CD14-positive monocyte (primary cell): ENCODE measurements around the gene PHF13. TPM values are rescaled to one million over a fixed set of nuclear protein-coding genes. Genes with fewer than 3 reads are reported as not detected.

Experiments used
- DNase-seq, 3 donors: peaks; one replicate each; pipeline ENCODE4 v3.0.0-alpha.2; 2011 to 2022
- H2AFZ ChIP-seq: 2 replicates; pipeline ENCODE4 v1.6.0; 2012; ENCODE audit warnings: mild to moderate bottlenecking, low read depth, low read length, inconsistent platforms; ENCODE audit not compliant: insufficient read depth, poor library complexity, severe bottlenecking
- H3K27ac ChIP-seq, 2 donors: 1 replicate in 1 of 2; 2 replicates in 1 of 2; pipeline ENCODE4 v1.5.1; 2012 to 2013; ENCODE audit warnings: low read length in 2 of 2, control low read depth in 1 of 2, inconsistent platforms in 1 of 2, low read depth in 1 of 2, mild to moderate bottlenecking in 1 of 2
- H3K27me3 ChIP-seq, 2 donors: one replicate each; pipeline versions ENCODE4 v1.6.0 to v1.6.1; 2011 to 2013; ENCODE audit warnings: low read length in 2 of 2; ENCODE audit not compliant: control insufficient read depth in 2 of 2, insufficient read depth in 2 of 2
- H3K36me3 ChIP-seq, 2 donors: replicated peaks in 1 of 2; 1 replicate in 1 of 2; 2 replicates in 1 of 2; pipeline versions ENCODE4 v1.5.1 to v1.6.1; 2012 to 2013; ENCODE audit warnings: low read length in 2 of 2, control low read depth in 1 of 2, inconsistent platforms in 1 of 2, mild to moderate bottlenecking in 1 of 2; ENCODE audit not compliant: insufficient read depth in 2 of 2, control insufficient read depth in 1 of 2
- H3K4me1 ChIP-seq, 2 donors: 1 replicate in 1 of 2; 2 replicates in 1 of 2; pipeline versions ENCODE4 v1.5.1 to v1.6.1; 2012 to 2013; ENCODE audit warnings: low read length in 2 of 2, control low read depth in 1 of 2, inconsistent platforms in 1 of 2, mild to moderate bottlenecking in 1 of 2, moderate library complexity in 1 of 2; ENCODE audit not compliant: insufficient read depth in 2 of 2, control insufficient read depth in 1 of 2
- H3K4me2 ChIP-seq: replicated peaks from 2 replicates; pipeline ENCODE3; 2012; ENCODE audit warnings: low read length, moderate library complexity, mild to moderate bottlenecking; ENCODE audit not compliant: poor library complexity, severe bottlenecking; ENCODE audit errors: extremely low read depth
- H3K4me3 ChIP-seq, 3 experiments: fragments of 200-600 bp in 1 of 3; sonication (generic) in 1 of 3; replicated peaks in 1 of 3; 1 replicate in 2 of 3; 2 replicates in 1 of 3; pipeline ENCODE4 v1.5.1; 2011 to 2013; ENCODE audit warnings: low read length in 3 of 3, mild to moderate bottlenecking in 3 of 3, control low read depth in 2 of 3, low read depth in 2 of 3, inconsistent platforms in 1 of 3, moderate library complexity in 1 of 3
- H3K79me2 ChIP-seq: 2 replicates; pipeline ENCODE4 v1.6.0; 2012; ENCODE audit warnings: mild to moderate bottlenecking, control low read depth, inconsistent platforms, low read length, moderate library complexity; ENCODE audit not compliant: insufficient read depth
- H3K9ac ChIP-seq: 2 replicates; pipeline ENCODE4 v1.6.0; 2017; ENCODE audit warnings: low read length, mild to moderate bottlenecking; ENCODE audit not compliant: insufficient read depth, poor library complexity, severe bottlenecking
- H3K9me3 ChIP-seq, 2 donors: replicated peaks in 1 of 2; 1 replicate in 1 of 2; 2 replicates in 1 of 2; pipeline versions ENCODE4 v1.5.1 to v1.6.1; 2012 to 2013; ENCODE audit warnings: low read length in 2 of 2, control low read depth in 1 of 2; ENCODE audit not compliant: control insufficient read depth in 1 of 2, insufficient read depth in 1 of 2
- H4K20me1 ChIP-seq: 2 replicates; pipeline ENCODE4 v1.6.0; 2012; ENCODE audit warnings: mild to moderate bottlenecking, low read length, control low read depth, moderate library complexity; ENCODE audit not compliant: insufficient read depth
- H3K27ac Mint-ChIP-seq, 7 donors: one replicate each; pipeline ENCODE4 v1.8.0; 2020; ENCODE audit warnings: mild to moderate bottlenecking in 7 of 7, mixed read lengths in 7 of 7, moderate library complexity in 6 of 7, inconsistent platforms in 2 of 7
- H3K27me3 Mint-ChIP-seq, 3 donors: one replicate each; pipeline ENCODE4 v1.8.0; 2021 to 2022; ENCODE audit warnings: low read depth in 3 of 3, mild to moderate bottlenecking in 3 of 3, mixed read lengths in 3 of 3, moderate library complexity in 3 of 3, inconsistent platforms in 1 of 3
- H3K36me3 Mint-ChIP-seq, 2 donors: one replicate each; pipeline ENCODE4 v1.8.0; 2020; ENCODE audit warnings: mixed read lengths in 2 of 2, inconsistent platforms in 1 of 2, mild to moderate bottlenecking in 1 of 2
- H3K4me1 Mint-ChIP-seq: one replicate; pipeline ENCODE4 v1.8.0; 2020; ENCODE audit warnings: mild to moderate bottlenecking, mixed read lengths
- H3K4me3 Mint-ChIP-seq, 2 donors: one replicate each; pipeline ENCODE4 v1.8.0; 2020; ENCODE audit warnings: mild to moderate bottlenecking in 2 of 2, mixed read lengths in 2 of 2, moderate library complexity in 1 of 2
- H3K9me3 Mint-ChIP-seq, 7 donors: one replicate each; pipeline ENCODE4 v1.8.0; 2020 to 2022; ENCODE audit warnings: mixed read lengths in 7 of 7, mild to moderate bottlenecking in 6 of 7, moderate library complexity in 6 of 7, inconsistent platforms in 2 of 7
- CTCF ChIP-seq: fragments of 200-600 bp; IDR thresholded peaks from one replicate; pipeline ENCODE4 v1.8.0; 2022; ENCODE audit warnings: antibody characterized with exemption, mild to moderate bottlenecking
- WGBS: methylation state at CpG from one replicate; pipeline ENCODE4 v1.1.5; 2013; ENCODE audit warnings: missing lambda C conversion rate; ENCODE audit not compliant: insufficient coverage; 5-methylcytosine and 5-hydroxymethylcytosine counted together
- intact Hi-C, 2 donors: fragments of 100-400 bp; cut with micrococcal nuclease; formaldehyde crosslinking; loops; one replicate each; pipeline versions ENCODE4 v1.15.0 to v1.15.1; 2023
- polyA plus RNA-seq, 3 donors: library from polyadenylated mRNA; depleted of rRNA in 1 of 3; unstranded in 2 of 3; stranded (reverse) in 1 of 3; fragments of 300-500 nt in 2 of 3; fragments of >200 nt in 1 of 3; fragmentation: Illumina TruSeq in 2 of 3; gene quantifications; 1 replicate in 2 of 3; 2 replicates in 1 of 3; pipeline ENCODE4 v1.2.3, GENCODE V29; 2012 to 2021

Gene PHF13
- polyA plus RNA-seq, 3 donors, result 1.0 to 7.3 (median 1.7) TPM

- H3K36me3 Mint-ChIP-seq, result no peaks in the 10 kb centered on the region
- DNase-seq, result no peak
- WGBS, result 71% methylated on average over 1 of the region's 3 CpGs
- Histone ChIP-seq H3K36me3 (no peaks in the 10 kb centered on the region), H3K27ac (no peak overlapping the region), H3K4me3 (no peak overlapping the region), H3K27me3 (no peaks in the 10 kb centered on the region), H3K4me1 (no peaks in the 10 kb centered on the region), H2AFZ (no peak overlapping the region), H3K4me2 (no peak overlapping the region), H3K9me3 (peaks cover 0 to 9% of the 10 kb centered on the region in 2 donors), H3K79me2 (no peaks in the 10 kb centered on the region), H3K9ac (no peak overlapping the region), H4K20me1 (no peaks in the 10 kb centered on the region)
- TF ChIP-seq CTCF, result no peak
- no peak overlapping the region for H3K27ac Mint-ChIP-seq
- no peak overlapping the region for H3K4me3 Mint-ChIP-seq
- H3K4me1 Mint-ChIP-seq, result no peaks in the 10 kb centered on the region
- peaks cover 0 to 8% (median 4%) of the 10 kb centered on the region in 7 donors for H3K9me3 Mint-ChIP-seq
- intact Hi-C loops, result no loop called here
- H3K27me3 Mint-ChIP-seq, result peaks cover 6 to 11% (median 9%) of the 10 kb centered on the region in 3 donors
Observed at GRCh38 chr1:6570100-6570499, 43.4 kb upstream of the PHF13 start.

DNA sequence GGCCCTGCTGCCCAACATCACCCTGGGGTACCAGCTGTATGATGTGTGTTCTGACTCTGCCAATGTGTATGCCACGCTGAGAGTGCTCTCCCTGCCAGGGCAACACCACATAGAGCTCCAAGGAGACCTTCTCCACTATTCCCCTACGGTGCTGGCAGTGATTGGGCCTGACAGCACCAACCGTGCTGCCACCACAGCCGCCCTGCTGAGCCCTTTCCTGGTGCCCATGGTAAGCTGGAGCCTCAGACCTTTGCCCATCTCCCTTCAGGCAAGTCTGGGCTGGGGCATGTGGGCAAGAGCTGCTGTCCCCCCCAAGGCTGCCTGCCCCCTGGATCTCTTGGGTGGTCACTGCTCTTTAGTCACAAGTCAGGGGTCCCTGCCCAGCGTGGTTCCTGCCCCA, 42.5 kb upstream of the PHF13 start:
- Mint-ChIP-seq H3K27me3 (peaks cover 7 to 11% (median 9%) of the 10 kb centered on the region in 3 donors), H3K27ac (no peak overlapping the region), H3K4me1 (no peaks in the 10 kb centered on the region), H3K9me3 (peaks cover 0 to 8% (median 4%) of the 10 kb centered on the region in 7 donors), H3K36me3 (no peaks in the 10 kb centered on the region), H3K4me3 (no peak overlapping the region)
- H3K4me3 ChIP-seq, result no peak overlapping the region
- H3K4me1 ChIP-seq, result no peaks in the 10 kb centered on the region
- no peaks in the 10 kb centered on the region for H3K36me3 ChIP-seq
- H3K9me3 ChIP-seq, result peaks cover 0 to 9% of the 10 kb centered on the region in 2 donors
- H2AFZ ChIP-seq, result no peak overlapping the region
- no peak overlapping the region for H3K27ac ChIP-seq
- DNase-seq, result no peak
- H3K9ac ChIP-seq, result no peak overlapping the region
- no peaks in the 10 kb centered on the region for H3K79me2 ChIP-seq
- WGBS, result 71% methylated on average over 5 of the region's 5 CpGs
- TF ChIP-seq CTCF, result no peak
- H4K20me1 ChIP-seq, result no peaks in the 10 kb centered on the region
- intact Hi-C loops, result no loop called here
- H3K27me3 ChIP-seq, result no peaks in the 10 kb centered on the region
- H3K4me2 ChIP-seq, result no peak overlapping the region
